HG02588 (cell line): Measurements from ENCODE around the gene MACF1.
"Not testable (repeated sequence)": the region's sequence is repeated elsewhere in the genome, so short reads cannot be mapped to it uniquely, and the experiment has no call there.

Experiments
- ATAC-seq: cut with Tn5 transposase; IDR thresholded peaks from one replicate; pipeline ENCODE4 v1.9.1; 2021; ENCODE audit warnings: mild to moderate bottlenecking, moderate library complexity; ENCODE audit not compliant: unreplicated experiment

MACF1 gene

DNA sequence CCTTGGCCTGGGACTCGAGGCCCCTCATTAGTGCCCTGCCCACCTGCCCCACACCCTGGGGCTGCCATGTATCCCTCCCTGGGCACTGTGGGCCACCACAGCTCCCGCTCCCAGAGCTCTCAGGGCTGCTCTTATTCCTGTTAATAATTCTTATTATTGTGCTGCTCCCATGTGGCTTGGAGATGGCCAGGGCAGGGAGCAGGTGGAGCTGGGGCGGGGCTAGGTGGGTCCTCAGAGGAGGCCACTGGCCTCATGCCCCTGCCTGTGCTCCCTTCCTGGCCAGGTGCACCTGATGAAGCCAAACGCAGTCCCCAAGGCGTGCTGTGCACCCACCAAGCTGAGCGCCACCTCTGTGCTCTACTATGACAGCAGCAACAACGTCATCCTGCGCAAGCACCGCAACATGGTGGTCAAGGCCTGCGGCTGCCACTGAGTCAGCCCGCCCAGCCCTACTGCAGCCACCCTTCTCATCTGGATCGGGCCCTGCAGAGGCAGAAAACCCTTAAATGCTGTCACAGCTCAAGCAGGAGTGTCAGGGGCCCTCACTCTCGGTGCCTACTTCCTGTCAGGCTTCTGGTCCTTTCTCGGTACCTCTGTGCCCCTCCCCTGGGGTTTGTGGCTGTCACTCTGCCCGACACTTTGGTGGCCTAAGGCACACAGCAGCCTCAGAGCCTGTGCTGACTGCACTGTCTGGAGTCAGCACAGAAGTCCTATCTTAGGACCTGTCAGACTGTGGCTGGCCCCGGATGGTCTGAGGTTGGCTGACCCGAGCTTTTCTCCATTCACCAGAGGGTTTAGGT, 321.1 kb downstream of the MACF1 start:
- ATAC-seq, result peak; percentile 95

DNA sequence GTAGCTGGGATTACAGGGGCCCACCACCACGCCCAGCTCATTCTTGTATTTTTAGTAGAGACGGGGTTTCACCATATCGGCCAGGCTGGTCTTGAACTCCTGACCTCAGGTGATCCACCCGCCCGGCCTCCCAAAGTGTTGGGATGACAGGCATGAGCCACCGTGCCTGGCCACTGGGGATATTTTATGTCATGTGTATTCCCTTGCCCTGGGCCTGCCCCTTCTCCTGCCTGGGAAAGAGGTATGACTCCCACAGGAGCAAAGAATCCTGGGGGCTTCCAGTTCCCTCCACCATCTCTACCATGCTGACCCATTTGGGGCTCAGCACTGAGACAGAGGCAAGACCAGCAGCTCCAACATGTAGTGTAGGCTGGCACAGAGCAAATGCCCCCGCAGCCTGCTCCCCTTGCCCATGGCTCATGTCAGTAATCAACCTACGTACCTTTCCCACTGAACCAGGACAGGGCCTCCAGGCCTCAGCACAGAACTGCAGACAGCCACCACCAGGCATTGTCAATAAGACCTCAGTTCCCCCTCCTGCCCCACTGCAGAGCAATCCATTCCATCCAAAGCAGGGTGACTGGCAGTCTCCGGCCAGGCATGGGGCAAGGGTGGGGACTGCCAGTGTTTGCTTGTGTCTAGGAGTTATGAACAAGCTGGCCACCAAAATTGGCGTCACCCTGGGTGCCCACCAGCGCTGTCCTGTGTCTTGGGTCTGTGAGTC, 322.1 kb downstream of the MACF1 start:
- no peak for ATAC-seq

DNA sequence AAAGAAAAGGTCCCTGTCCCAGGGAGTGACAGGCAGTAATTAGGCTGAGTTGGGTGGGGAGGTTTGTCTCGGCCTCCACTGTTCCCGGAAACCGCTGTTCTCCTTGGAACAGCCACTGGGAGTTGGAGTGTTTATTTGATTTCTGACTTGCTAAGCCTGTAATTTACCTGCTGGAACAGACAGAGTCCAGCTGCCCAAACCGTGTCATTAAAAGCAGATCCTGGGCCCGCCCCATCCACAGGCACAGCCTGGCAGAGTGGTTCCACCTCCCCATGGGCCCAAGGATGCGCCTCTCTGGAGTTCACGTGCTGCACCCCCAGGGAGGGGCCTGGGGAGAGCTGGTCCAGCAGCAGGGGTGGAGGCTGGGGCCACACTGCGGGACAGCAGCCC, 322.7 kb downstream of the MACF1 start:
- ATAC-seq, result not testable (repeated sequence)

DNA sequence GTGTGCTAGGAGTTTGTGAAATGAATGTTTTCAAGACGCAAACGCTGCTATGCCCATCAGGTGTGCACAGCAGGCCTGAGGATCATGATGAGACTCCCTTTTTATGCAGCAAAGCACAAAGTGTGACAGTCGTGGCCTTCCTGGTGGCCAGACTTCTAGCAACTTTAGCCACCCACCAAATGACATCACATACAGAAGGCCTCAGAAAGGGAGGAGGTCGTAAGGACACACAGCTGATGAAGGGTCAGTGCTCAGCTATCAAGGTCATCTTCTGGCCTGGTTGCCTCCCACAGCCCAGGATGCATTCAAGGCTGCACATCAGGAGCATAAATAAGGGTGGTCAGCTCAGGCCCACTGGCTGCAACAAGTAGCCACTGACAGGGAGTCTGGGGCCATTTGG, 323.6 kb downstream of the MACF1 start:
- ATAC-seq, result no peak

DNA sequence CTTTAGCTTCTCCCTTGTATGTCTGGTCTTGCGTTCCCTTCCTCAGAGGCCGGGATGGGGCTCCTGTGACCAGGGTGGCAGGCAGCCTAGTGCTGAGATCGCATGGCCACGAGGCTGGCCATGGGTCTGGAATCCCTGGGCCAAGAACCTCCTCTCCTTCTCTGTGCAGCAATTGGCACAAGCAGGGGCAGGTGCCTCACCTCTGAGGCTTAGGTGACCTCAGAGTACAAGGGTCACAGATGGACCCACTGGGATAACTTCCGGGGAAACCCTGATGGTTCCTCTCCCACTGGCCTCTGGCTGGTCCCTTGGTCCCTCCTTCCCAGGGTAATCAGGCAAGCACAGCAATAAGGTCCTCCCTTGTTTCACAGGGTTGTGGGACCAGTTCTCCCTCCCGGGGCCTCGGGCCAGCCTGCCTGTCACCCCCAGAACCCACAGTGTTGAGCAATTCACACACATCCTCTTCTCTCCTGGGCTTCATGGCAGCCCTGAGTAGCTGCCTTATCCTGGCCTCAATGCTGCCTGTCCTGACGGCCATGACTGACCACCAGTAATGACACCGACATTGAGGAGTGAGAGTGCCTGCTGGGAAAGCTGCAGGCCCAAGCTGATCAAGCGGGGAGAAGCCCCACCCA, 325.5 kb downstream of the MACF1 start:
- ATAC-seq, result no peak

DNA sequence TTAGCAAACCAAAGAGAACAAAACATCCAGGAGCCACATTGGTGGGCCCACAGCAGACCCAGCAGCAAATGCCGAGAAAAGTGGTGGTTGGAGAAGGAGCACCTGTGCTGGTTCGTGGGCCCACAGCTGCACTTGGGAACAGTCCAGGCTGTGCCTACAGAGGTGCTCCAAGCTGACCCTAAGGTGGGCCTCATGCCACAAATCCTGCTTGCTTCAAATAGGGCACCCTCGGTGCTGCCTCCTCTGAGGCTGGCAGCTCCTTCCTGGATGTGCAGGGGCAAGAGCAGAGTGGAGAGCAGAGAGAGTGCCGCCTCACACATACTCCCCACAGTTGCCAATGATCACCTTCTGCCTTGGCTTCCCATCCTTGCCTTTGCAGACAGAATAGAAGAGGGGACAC, 327.0 kb downstream of the MACF1 start:
- ATAC-seq, result no peak

DNA sequence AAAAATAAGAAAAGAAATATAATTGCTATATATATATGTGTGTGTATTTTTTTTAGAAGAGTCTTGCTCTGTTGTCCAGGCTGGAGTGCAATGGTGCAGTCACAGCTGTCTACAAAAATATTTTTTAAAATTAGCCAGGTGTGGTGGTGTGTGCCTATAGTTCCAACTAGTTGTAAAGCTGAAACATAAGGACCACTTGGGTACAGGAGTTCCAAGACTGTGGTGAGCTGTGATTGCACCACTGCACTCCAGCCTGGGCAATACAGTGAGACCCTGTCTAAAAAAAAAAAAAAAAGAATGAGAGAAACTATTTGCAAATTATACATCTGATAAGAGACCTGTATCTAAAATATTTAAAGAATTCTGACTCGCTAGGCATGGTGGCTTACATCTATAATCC, 328.9 kb downstream of the MACF1 start:
- no peak for ATAC-seq
